NK-92 treated with Interleukin-12 subunit alpha and Interleukin-12 subunit beta, amount 100 ng/mL, for 24 hours (cell line): ENCODE results near the gene MESD.
A peak's percentile ranks its signal among the peaks of the same experiment; 100 is the strongest.

Source experiments
- DNase-seq: peaks from one replicate; lab custom pipeline; 2025; lab: John Stamatoyannopoulos, UW

The MESD gene

DNA sequence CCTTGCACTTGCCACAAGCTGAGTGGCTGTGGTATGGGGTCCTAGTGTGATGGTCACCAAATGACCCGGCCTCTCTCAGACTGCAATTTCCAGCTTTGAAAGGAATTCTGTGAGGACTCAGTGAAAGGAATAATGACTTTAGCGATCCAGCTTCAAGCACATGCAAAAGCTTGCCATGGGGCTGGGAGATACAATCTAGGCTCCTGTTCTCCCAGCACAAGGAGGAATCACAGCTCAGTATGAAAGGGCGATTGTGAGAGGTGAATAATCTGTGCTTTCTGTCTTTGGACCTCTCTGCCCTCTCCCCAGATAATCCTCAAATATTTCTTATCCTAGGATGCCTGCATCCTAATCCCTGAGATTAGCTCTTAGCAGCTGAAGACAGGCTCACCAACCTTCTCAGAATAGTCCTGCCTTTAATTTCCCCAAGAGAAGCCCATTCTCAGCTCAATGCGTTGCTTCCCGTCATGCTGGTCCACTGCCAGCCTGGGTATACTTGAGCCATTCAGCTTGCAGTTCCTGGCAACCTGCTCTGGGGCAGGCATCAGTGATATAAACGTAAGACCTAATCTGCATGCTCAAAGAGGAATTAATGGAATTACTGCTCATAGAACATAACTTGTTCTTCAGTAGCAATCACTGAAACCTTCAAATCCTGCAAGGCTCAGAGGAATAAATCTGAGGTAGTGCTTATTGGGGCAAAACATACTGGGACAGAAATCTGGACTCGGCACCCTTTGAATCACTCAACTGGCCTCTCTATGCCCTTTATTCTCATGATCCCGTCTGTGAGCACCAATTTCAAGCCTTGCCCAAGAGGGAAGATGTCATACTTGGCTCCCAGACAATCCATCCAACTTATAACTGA lies 26.2 kb upstream of the MESD start:
- no peak for DNase-seq

DNA sequence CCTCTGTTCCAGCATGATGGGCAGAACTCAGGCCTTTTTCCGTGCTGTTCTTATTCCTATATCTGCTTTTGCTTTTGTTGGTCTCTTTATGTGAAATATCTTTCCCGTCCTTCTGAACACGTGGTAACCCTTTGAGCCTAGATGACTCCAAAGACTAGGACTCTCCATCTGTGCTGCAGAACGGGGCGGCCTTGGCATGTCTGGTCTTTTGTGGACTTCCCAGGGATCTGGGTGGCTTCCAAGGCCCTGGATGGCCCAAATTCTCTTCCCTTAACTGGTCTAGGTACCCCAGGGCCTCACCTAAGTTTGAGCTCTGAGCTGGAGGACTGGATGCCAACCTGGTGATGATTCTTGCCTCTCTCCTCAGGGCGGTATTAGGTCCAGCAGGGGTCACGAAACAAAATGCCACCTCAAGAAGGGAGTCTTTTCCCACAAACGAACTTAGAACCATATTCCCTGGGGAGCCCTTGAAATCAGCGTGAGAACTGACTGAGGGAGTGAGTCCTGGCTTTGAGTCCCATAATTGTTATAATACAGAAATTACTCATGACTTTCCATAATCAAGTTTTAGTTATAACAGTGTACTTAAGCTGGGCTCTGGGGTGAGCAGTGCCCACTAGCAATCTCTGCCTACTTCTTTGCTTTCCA lies 25.0 kb upstream of the MESD start:
- DNase-seq, result no peak

DNA sequence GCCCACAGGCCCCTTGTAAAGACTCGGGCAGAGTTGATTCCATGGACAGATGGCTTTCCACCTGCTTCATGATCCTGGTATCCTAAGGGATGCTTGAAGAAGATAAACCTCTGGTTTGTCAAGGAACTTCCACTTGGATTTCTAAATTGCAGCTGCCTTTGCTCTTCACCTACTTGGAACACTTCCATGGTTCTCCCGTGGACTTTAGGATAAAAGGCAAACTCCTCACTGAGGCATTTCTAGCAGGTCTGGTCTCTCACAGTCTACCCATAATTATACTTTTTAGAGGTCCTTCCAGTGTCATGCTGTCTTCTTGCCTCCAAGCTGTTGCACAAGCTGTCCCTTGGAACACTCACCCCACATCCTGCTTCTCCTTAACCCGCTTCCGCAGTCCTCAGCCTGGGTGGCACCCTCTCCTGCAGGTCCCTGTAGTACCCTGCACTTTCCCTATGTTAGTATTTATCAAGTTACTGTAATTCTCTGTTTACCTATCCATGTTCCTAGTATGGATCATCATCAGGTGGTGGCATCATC lies 23.8 kb upstream of the MESD start:
- no peak for DNase-seq

- no peak for DNase-seq
Observed at GRCh38 chr15:81012588-81012987, 23.0 kb upstream of the MESD start.

- DNase-seq, result no peak
Observed at GRCh38 chr15:81011593-81011992, 22.0 kb upstream of the MESD start.

GRCh38 chr15:81010086-81010485 lies 20.5 kb upstream of the MESD start:
- DNase-seq, result no peak

DNA sequence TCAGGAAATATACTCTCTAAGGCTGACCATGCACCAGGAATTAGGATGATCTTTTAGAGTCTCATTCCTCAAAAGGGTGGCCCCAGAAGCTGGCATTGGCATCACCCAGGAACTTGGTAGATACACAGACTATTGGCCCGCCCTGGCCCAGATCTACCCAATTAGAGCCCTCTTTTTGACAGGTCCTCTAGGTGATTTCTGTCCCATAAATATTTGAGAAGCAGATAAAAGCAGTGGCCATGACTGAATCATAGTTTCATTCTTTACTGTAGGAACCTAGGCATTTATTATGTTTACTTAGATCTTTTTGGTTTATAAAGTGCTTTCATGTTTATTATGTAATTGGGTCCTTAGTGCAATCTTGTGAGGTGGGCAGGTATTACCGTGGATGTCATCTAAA lies 18.7 kb upstream of the MESD start:
- DNase-seq, result no peak

DNA sequence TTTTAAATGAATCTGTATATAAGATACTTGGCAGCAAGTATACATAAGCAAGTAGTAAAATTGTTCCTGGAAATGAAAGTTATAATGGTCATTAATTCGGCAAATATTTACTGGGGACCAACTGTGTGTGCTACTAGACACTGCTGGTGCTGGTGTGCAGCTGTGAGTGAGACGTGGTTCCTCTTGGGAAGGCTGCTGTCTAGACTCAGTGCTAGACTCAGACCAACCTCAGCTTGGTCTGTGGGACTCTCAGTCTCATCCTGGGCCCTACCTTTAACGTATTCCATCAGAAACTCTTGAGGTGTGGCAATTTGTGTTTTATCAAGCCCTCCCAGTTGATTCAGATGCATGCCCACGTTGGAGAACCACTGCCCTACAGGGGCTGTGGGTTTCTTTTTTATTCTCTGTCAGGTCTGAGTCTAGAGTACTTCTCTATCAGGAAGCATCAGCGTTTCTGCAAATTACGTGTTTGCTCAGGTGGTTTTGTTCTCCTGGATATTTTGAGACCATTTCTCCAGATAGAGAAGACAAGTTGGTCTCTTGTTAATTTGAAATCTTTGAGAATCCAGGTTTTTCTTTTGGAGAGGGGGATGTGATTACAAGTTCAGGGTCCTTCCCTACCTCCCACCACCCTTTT lies 17.9 kb upstream of the MESD start:
- no peak for DNase-seq

DNA sequence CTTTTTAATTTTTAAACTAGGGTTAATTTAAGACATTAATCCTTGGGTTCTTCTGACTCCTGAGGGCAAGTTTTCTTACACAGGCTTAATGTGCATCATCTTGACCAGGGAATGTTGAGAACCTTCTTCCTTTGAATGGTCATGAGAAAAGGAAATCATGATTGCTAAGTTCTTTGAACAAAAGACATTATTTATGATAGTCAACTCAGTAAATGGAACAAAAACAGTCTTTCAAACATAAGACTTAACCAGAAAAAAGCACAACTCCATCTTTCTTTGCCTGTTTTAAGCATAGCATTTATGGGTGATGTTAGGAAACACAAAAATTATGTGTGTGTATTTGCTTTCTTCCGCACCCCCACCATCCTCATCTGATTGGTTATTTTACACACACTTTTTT lies 16.5 kb upstream of the MESD start:
- DNase-seq, result no peak

GRCh38 chr15:81003097-81003350 lies 13.4 kb upstream of the MESD start:
- DNase-seq, result no peak

- DNase-seq, result no peak
Observed at GRCh38 chr15:81002331-81003096, 12.9 kb upstream of the MESD start.

DNA sequence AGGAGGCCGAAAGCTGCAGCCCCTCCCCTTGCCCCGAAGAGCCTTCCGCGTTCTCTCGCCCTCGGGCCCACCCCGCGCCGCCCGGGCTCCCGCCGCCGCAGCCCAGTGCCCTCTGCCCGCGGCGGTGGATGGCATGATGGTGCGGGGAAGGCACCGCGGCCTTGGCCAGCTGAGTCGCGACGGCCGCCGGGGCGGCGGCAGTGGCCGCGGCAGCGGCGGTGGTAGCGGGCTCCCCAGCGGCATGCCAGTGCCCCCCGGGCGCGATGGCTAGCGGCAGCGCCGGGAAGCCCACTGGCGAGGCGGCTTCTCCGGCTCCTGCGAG lies 12.4 kb upstream of the MESD start:
- DNase-seq, result no peak

GRCh38 chr15:81001152-81002008 lies 11.8 kb upstream of the MESD start:
- peak; percentile 53 for DNase-seq

- peak; percentile 94 for DNase-seq
Observed at GRCh38 chr15:81000624-81001151, 11.1 kb upstream of the MESD start, which contains the start of gene TLNRD1. Gene TLNRD1 (plus strand): TSS chr15:81000923. CDS start chr15:81002272, 1,349 bp downstream.

- DNase-seq, result no peak
Observed at GRCh38 chr15:81000144-81000623, 10.6 kb upstream of the MESD start.

DNA sequence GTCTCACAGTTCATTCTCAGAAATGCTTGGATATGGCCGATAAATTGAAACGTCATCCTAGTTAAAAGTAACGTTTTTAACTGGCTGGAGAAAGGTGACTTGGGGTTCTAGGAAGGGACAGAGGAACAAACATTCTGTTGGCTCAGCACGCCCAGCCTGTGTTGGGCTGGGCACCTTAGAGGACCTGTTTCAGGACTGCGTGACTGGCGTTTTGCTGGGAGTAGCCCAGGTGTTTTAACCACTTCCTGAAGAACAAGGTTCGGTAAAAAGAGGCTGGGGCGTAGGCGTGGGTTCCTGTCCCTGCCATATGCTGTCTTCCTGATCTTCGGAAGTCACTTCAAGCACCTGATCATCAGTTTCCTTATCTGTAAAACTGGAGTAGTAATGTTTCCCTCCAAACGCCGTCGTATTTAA lies 10.0 kb upstream of the MESD start:
- DNase-seq, result peak; percentile 35

- DNase-seq, result no peak
Observed at GRCh38 chr15:80998251-80998650, 8.6 kb upstream of the MESD start.

- DNase-seq, result no peak
Observed at GRCh38 chr15:80997692-80998091, 8.1 kb upstream of the MESD start.

DNA sequence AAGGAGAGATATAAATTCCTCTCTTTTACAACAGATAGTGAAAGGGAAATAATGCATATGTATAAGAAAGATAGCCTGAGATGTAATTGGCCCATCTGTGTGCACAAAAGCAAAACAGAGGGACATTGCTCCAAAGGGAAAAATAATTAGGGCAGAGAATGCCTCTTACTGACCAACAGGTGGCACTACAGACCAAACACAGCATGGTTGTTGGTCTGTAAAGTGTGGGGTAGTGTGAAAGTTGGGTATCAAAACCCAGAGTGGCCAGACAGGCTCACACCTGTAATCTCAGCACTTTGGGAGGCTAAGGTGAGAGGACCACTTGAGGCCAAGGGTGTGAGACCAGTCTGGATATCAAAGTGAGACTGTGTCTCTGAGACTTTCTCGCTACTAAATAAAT lies 6.6 kb upstream of the MESD start:
- DNase-seq, result no peak

- DNase-seq, result no peak
Observed at GRCh38 chr15:80992441-80992840, 2.8 kb upstream of the MESD start.

GRCh38 chr15:80992006-80992405 lies 2.4 kb upstream of the MESD start:
- DNase-seq, result no peak
